AG04449 (cell line): ENCODE data around the gene ATXN1.

Experiments
- CTCF ChIA-PET: fragments of 350-600 bp; formaldehyde crosslinking; extraction: SDS; loops from one replicate; lab custom pipeline; 2021; ENCODE audit warnings: antibody characterized with exemption; lab: Yijun Ruan, JAX
- POLR2A ChIA-PET: fragments of 400-600, 350-600 bp; formaldehyde crosslinking; extraction: SDS; loops from one replicate; lab custom pipeline; 2020; ENCODE audit warnings: antibody characterized with exemption, inconsistent platforms; lab: Yijun Ruan, JAX
- DNase-seq: peaks from one replicate; pipeline ENCODE4 v3.0.0-alpha.2; 2010; ENCODE audit warnings: low read depth, low spot score
- H3K4me3 ChIP-seq: 2 replicates; pipeline ENCODE4 v1.5.1; 2011; ENCODE audit warnings: low read depth, mild to moderate bottlenecking, control low read depth, low read length
- TF ChIP-seq, protein P1 (sequence below): IDR thresholded peaks from one replicate; pipeline ENCODE4 v1.5.1; 2011; ENCODE audit warnings: mild to moderate bottlenecking, moderate library complexity, low read length, control low read depth, inconsistent platforms; ENCODE audit not compliant: insufficient read depth; ENCODE audit errors: missing control alignments

Gene ATXN1

DNA sequence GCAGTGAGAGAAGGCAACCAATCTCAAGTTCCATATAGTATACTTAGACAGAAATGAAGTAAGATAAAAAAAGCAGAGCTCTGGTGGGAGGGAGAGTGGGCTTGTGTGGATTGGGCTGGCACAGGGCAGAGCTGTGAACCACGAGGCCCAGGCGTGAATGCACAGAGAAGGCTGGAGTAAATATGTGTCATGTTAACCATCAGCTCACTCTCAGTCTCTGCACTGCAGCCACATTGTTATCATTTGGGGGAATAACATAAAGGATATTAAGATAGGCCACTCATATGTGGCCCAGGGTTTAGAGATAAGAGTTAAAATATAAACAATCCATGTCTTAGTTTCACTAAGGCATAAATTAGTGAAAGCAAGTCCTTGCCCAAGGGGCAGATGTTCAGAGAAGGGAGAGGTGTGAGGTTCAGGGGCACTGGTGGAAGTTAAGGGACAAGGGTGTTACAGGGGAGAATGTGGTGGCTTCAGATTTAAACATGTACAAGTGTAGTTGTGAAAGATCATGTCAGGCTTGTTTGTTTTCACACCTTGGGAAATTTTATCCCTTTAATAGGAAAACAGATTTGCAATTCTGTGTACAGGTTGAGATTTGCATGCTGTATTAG, 508.5 kb downstream of the ATXN1 start:
- H3K4me3 ChIP-seq, result no peak overlapping the region
- TF ChIP-seq, protein P1, sequence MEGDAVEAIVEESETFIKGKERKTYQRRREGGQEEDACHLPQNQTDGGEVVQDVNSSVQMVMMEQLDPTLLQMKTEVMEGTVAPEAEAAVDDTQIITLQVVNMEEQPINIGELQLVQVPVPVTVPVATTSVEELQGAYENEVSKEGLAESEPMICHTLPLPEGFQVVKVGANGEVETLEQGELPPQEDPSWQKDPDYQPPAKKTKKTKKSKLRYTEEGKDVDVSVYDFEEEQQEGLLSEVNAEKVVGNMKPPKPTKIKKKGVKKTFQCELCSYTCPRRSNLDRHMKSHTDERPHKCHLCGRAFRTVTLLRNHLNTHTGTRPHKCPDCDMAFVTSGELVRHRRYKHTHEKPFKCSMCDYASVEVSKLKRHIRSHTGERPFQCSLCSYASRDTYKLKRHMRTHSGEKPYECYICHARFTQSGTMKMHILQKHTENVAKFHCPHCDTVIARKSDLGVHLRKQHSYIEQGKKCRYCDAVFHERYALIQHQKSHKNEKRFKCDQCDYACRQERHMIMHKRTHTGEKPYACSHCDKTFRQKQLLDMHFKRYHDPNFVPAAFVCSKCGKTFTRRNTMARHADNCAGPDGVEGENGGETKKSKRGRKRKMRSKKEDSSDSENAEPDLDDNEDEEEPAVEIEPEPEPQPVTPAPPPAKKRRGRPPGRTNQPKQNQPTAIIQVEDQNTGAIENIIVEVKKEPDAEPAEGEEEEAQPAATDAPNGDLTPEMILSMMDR, result no peak
- DNase-seq, result no peak
- CTCF ChIA-PET, result interaction anchor here (1.4 kb wide), 1 partner anchor 23 kb away, joined by 3 read pairs; no protein-coding TSS in a partner anchor
- POLR2A ChIA-PET, result no interaction called here

DNA sequence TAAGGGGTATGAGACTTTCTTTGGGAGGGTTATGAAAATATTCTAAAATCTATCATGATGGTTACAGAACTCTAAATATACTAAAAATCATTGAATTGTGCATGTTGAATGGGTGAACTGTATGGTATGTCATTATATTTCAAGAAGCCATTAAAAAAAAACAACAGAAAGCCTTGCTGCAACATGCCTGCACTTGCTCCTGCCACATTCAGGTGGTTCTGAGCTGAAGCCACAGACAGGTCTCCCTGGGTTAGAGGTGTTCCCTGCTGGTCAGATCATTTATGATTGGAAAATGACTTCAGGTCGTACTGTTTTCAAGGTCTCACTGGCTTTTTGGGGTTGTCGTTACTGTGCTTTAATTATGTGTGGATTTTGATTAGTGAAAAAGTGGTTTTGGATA, 509.6 kb downstream of the ATXN1 start:
- H3K4me3 ChIP-seq, result no peak overlapping the region
- ChIA-PET CTCF (no interaction called here), POLR2A (no interaction called here)
- no peak for DNase-seq
- TF ChIP-seq, protein P1, result no peak

DNA sequence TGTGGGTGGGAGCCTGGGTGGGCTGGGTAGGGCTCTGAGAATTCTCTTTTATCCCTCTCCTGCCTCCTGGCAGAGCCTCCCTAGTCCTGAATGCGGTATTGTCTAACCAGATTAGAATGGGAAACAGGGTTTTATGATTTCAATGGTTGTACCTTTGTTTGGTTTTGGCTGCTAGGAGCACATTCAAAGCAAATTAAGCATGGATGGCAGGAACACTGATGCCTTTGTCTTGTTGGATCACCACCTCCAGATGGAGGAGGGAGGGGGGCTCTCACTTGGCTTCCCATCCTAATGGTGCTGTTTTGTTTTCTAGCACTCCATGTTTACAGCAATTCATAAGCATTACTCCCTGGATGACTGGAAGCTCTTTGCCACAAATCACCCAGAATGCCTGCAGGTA, 511.3 kb downstream of the ATXN1 start:
- no peak for DNase-seq
- H3K4me3 ChIP-seq, result no peak overlapping the region
- ChIA-PET POLR2A (no interaction called here), CTCF (interaction anchor here (2.0 kb wide), 1 partner anchor 36 kb away, joined by 5 read pairs; no protein-coding TSS in a partner anchor)
- TF ChIP-seq, protein P1, result no peak
